HG03025 (cell line): ENCODE measurements around the gene MIB1.

ENCODE experiments used
- ATAC-seq: cut with Tn5 transposase; IDR thresholded peaks from one replicate; pipeline ENCODE4 v1.9.1; 2021; ENCODE audit warnings: mild to moderate bottlenecking, moderate library complexity; ENCODE audit not compliant: unreplicated experiment, low FRiP score

The MIB1 gene

DNA sequence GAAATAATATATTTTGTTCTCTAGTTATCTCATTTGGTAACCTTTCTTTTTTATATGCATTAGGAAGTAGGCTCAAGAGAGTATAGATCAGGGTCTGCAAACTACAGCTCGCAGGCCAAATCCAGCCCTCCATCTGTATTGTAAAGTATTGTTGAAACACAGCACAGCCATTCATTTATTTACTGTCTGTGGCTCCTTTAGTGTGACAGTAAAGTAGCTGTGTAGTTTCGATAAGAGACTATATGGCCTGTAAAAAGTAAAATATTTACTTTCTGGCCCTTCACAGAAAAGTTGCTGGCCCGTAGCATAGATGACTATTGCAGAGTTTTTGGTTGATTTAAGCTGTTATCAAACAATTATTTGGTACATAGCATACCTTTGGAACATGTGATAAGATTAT is 67.6 kb downstream of the MIB1 start:
- ATAC-seq = no peak

DNA sequence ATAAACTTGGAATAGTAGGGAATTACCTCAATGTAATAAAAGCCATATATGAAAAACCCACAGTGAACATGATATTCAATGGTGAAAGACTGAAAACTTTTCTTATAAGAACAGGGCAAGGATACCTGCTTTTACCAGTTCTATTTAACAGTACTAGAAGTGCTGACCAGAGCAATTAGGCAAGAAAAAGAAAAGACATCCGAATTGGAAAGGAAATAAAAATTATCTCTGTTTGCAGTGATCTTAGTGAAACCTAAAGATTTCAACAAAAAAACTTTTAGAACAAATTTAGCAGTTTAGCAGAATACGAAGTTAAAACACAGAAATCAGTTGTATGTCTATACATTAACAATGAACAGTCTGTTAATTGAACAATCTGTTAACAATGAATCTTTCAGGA is 69.1 kb downstream of the MIB1 start:
- ATAC-seq = no peak

DNA sequence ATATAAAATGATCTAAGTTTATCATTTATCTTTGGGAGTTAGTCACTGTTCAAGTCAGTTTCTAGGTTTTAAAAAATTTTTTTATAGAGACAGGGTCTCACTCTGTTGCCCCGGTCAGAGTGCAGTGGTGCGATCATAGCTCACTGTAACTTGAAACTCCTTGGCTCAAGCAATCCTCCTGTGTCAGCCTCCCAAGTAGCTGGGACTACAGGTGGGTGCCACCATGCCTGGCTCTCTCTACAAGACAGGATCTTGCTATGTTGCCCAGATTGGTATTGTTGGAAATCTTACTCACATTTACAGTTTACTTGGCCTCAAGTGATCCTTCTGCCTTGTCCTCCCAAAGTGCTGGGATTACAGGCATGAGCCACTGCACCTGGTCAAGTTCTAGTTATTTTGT is 74.5 kb downstream of the MIB1 start:
- no peak for ATAC-seq

DNA sequence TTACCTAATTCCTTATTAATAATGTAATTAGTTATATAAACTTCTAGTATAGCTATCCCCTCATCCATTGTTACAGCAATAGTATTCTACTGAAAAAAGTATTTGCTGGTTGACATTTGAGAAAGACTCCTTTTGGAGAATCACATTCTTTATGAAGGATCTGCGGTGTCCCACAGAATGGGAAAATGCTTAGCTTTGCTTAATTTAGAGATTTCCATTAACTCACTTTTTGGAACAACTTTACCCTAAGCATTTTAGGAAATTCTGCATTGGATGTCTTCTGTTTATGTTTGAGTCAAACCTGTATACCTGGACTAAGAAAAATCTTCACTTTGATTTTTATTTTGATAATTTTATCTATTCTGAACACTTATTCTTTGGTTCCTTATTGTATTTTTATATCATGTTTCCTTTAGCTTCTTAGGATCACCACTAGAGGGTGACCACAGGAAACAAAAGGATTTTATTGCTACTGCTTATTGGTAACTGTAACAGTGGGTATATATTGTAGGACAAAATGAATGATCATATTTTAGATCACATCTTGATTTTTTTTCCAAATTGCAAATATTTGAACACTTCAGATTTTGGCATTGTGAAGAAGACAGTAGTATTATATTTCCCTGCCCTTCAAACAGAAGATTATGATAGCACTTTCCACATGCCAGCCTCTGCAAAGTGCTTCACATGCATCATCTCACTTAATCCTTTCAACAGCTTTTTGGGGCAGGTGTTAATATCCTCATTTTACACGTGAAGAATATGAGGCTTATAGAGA is 79.6 kb downstream of the MIB1 start:
- no peak for ATAC-seq

DNA sequence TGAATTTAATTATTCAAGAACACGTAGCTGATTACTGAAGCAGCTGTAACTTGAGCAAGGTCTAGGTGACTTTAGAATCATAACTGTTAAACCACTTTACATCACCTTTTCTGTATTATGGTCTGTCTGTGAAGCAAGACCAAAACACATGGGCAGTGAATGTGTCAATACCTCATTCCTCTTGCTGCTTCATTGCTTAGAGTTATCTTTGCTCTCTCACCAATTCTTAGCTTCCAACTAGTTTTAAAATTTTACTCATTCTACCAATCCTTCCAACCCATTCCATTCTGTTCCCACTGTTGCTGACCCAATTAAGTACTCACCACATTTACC is 80.2 kb downstream of the MIB1 start:
- no peak for ATAC-seq

DNA sequence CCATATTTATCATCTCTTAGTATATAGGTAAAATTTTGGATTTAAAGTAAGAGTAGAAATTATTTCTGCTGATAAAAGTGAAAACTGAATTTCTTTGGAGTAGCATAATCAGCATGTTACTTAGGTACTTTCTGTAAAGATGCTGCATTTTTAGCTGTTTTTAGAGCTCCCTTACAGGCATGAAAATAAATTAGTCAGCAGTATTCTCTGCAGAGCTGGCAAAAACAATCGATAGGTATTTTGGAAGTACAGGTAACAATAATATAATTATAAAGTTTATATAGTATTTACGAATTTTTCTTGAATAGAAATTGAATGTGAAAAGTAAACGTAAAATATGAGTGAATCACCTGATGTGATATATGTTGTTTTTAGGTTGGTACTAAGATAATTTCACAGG is 83.3 kb downstream of the MIB1 start:
- no peak for ATAC-seq

DNA sequence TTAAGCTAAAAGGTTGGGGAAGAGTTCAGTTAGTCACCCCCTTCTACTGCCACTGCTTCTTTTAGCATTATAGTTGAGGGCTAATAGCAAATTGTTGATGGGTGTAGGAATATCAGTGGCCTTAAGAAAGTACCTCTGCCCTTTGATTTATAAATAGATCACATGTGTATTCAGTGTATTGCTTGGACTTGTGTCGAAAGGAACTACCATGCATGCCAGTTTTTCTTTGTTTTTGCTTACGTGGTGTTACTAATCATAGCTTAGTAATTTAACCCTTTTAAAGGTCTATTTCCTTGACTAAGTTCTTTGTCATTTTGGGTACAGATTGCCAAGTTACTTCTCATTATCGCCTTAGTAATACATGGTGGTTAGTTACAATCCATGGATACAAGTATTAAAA is 85.6 kb downstream of the MIB1 start:
- no peak for ATAC-seq

DNA sequence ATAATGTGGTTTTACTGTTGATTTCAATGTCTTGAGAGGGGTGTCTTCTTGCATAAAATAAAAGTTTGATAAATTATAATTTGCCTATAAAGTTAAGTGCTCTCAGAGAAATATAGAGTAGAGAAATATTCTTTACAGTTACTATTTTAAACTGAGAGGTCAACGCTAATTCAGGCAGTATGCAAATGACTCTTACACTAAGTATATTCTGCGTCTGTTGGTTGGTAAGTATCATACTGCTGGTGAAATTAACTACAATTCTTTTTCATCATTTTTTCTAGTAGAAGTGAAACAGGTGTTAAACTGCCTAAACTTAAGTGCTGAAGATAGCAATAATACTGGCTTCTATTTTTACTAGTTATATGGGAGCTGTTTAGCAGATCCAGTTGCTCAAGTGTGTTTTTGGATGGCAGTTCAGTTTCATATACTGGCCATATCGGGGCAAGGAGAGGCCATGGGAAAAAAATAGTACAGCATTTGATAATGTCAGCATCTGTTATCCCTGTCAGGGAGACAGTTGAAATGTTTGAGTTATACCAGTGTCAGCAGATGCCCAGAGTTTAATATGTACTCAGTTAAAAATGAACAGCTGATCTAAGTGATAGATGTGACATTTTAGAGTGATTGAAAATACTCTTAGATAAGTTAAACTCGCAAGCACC is 86.2 kb downstream of the MIB1 start:
- ATAC-seq = no peak

DNA sequence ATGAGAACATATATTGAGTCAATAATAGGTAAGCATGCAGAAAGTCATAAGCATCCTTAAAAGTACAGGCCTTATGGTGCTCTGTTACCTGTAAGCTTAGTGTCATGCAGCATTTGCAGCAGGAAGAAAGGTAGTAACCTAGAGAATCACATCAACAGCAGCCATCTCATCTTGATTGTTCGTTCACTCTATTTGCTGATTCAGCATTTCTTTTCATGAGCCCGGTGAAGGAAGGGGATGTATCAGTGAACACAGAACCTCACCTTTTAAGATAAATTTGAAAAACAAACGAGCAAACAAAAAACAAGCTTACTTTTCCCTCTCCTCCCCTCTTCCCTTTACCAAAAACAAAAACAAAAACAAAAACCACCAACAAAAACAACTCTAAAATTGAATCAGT is 89.9 kb downstream of the MIB1 start:
- ATAC-seq = no peak

DNA sequence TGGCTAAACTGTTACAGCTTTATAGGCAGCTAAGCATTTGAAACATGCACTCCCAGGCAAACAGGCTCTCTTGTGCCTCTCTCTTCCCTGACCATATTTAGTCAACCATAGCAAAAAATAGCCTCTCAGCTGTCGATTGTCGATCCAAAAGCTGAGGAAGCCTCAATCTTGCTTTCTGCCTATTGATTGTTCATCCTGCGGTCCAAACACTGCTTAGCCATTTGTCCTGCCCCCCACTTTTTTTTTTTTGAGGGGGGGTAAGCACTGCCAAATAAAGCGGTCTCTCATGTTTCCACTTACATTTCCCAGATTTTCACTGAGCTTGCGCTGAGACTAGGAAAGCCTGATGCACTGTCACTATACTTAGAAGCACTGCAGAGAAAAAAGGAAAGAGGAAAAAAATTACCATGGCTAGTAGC is 90.8 kb downstream of the MIB1 start:
- ATAC-seq = no peak

DNA sequence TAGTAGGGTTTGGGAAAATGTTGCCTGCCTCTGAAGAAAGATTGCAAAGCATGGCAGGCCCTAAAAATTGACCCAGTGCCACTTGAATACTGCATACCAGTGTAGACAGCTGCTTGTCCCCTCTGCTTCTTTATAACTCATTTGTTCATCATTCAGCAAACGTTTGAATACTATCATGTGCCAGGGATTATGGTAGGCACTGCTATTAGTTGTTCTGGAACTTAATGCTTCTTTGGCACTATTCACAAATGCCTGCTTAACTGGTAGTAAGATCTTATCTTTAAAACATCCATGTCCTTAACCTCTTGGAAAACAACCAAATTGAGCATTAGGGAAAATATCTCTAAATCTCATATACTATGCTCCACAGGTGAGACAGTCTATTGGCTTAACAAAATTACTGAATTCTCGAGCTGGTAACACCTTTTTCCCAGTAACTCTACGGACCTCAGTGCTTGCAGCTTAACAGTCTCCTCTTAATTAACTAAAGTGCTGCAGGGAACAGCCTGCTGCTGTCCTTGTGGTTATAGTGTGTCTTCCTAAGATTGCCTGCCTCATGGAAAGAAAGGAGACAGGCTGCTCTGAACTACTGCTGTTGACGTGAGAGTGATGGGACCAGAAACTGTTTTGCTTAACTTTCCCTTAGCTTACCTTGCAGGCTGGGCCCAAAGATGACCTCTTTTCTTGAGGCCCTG is 93.2 kb downstream of the MIB1 start:
- ATAC-seq = no peak

DNA sequence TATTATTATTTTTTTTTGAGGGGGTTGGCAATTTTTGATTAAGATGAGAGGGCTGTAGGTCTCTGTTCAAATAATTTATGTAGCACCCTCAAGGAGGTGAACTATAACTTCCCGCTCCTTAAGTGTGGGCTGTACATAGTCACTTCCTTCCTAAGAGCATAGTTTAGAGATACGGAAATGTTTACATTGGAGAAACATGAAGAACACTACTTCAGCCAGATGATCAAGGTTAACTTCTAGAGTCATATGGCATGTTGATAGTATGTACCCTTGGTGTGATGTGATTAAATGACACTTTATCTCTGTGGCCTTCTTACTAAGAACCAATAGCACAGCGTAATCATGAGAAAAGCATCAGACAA is 93.7 kb downstream of the MIB1 start:
- ATAC-seq = no peak

DNA sequence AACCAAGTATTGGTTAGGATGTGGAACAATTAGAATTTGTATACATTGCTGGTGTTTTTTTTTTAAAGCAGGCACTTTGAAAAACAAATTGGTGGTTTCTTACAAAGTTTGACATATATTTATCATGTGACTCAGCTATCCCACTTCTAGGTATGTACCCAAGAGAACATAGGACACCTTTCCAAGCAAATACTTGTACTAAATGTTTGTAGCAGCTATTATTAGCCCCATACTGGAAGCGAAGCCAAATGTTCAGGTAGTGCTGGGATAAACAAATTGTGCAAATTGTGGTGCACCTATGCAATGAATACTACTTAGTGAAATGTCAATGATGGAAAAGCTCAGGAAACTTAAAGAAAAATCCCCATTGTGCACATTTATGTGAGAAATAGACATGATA is 101.0 kb downstream of the MIB1 start:
- no peak for ATAC-seq

DNA sequence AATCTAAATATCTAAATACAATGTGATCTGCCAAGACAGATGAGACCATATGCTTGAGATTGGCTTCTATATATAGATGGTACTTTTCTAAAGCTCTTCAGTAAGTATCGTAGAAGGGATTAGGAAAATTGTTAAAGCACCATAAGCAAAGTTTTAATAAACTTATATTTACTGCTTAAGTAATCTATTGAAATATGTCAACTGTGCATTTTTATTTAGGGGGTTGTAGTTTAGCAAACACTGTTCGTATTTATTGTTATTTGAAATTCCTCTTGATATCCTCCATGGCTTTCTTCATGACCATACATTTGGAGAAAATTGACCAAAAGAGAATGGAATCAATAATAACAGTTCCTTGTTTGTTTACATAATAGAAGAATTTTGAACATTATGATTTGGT is 102.7 kb downstream of the MIB1 start:
- no peak for ATAC-seq

DNA sequence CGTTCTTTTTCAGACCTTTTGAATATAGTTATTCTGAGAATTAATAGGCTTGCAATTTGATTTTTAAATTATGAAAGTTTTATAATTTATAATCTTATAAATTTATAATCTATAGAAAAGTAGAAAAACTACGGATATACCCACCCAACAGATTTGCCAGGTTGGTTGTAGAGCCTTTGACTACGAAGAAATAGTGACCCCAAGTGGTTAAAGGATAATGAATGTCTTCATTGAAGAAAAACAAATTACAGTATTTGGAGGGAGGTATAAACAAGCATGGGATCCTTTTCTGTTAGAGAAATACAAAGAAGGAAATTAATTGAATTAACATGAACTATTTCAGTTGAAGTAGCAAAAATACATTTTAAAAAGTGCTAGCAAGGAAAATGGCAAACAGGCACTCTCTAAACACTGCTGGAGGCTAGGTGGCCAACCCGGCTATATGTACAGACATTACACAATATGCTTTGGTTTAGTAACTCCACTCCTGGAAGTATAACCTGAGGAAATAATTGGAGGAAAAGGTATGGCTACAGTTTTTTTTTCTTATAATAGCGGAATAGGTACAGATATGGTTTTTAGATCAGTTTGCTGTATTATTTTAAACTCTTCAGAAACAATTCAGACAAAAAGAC is 110.9 kb downstream of the MIB1 start:
- no peak for ATAC-seq

DNA sequence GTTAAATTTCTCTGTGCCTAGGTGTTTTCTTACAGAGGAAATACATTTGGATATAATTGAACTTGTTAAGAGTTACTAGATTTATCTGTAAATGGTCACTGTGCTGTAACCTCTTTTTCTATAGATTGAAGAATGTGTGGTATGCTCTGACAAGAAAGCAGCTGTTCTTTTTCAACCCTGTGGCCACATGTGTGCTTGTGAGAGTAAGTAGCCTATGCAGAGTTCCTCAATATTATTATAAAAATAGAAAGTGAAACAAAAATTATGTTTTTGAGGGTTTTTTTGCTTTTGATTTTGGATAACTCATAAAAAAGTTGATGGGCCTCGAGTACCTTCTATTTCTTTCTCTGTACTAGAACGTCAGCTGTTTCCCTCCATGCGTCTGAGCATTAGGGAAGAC is 112.4 kb downstream of the MIB1 start:
- peak; percentile 93 for ATAC-seq

DNA sequence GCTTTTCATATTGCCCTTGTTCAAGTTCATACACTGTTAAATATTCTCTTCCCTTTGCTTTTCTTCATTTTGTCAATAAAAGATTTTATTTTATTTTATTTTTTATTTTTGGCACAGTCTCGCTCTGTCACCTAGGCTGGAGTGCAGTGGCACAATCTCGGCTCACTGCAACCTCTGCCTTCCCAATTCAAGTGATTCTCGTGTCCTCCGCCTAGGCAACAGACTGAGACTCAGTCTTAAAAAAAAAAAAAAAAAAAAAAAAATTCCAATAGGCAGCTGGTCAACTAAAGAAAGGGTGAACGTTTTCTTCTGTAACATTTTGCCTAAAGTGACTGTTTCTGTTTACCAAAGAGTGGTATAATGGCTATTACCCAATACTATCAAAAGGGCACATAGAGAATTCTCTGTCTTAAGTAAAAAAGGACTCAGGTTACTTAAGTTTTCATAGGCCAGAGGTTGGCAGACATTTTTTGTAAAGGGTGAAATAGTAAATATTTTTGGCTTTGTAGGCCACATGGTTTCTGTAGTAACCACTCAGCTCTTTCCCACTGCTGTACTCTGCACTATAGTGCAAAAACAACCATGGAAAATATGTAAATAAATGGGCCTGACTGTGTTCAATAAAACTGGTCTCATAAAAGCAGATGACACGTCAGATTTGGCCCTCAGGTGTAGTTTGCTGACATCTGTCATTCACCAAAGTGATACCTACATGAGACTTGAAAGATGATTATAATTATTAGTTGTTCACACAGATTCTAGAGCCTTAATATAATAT is 113.4 kb downstream of the MIB1 start:
- ATAC-seq = no peak

DNA sequence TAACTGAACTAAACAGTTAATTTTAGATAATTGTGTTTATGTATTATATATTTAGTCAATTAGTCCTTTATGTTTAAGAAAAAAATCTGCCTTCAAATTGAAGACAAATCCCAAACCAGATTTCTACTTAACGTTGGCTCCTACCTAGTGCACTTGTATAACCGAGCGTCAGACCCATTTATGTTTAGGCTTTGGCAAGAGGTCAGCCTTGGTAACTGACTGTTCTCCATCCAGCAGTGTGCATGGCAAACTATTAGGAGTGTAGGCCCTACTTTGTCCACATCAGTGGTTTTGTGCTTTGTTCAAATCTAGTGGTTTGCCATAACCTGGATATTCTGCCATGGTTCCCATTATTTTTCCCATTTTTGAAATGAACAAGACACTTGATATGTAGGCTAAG is 114.8 kb downstream of the MIB1 start:
- no peak for ATAC-seq

DNA sequence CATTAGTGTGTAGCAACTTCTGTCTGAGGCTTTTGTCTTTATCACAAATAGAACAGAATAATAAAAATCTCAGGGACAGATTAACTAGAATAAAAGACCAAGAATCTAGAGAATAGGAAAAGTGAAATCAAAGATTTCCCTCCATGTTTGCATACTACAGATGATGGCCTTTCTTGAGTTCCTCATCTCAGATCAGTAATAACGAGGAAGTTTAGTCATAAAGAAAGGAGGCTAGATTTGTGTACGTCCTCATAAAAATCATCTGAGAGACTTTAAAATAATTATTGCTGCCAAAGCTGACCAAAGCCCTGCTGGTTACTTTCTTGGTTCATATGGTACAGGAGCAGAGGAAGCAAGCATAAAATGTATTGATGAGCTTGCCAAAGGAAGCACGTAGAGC is 117.3 kb downstream of the MIB1 start:
- no peak for ATAC-seq

DNA sequence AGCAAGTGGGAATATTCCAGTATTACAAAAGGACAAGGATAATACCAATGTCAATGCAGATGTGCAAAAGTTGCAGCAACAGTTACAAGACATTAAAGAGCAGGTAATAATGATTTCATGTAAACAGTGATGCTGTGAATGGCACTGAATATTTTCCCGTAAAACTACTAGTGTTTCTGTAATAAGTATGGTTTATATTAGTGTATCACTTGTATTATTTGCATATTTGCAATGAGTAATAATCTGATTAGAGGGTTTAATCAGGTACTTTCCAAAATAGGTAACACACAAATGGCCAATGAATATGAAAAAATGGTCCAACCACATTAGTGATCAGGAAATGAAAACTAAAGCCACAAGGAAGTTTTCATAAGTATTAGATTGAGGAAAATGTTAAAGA is 118.0 kb downstream of the MIB1 start:
- no peak for ATAC-seq

DNA sequence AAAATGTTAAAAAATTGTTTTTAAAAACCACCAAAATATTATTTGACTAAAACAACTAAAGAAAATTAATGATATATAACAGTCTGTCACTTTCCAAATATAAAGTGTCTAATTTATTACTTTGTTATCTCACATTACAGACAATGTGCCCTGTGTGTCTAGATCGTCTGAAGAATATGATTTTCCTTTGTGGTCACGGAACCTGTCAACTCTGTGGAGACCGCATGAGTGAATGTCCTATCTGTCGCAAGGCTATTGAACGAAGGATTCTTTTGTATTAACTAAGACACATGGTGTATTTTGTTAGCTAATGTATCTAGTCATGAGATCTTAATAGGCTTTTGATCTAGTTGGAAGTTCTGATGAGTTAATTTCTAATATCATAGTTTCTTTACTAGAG is 123.8 kb downstream of the MIB1 start:
- no peak for ATAC-seq
